Transverse colon (tissue), 4 donors: ENCODE measurements around the gene ANAPC7.

ENCODE experiments used
- CTCF ChIP-seq, 5 experiments: fragments of 200-600 bp in 3 of 5; fragments of 450-650 bp in 2 of 5; sonication (generic) in 3 of 5; IDR thresholded peaks; 1 replicate in 2 of 5; 2 replicates in 3 of 5; pipeline ENCODE4 v1.5.1; 2016 to 2017; ENCODE audit warnings: antibody characterized with exemption in 5 of 5, inconsistent platforms in 3 of 5, mild to moderate bottlenecking in 2 of 5, moderate library complexity in 1 of 5
- EP300 ChIP-seq: sonication (generic); formaldehyde crosslinking; IDR thresholded peaks from one replicate; pipeline ENCODE4 v1.6.1; 2017; ENCODE audit warnings: antibody characterized with exemption, low read depth
- POLR2A ChIP-seq: fragments of 450-650 bp; IDR thresholded peaks from one replicate; pipeline ENCODE4 v1.6.1; 2016; ENCODE audit warnings: antibody characterized with exemption, mild to moderate bottlenecking, moderate library complexity
- POLR2AphosphoS5 ChIP-seq, 3 donors: sonication (generic); formaldehyde crosslinking; IDR thresholded peaks; one replicate each; pipeline ENCODE4 v1.6.1; 2016; ENCODE audit warnings: antibody characterized with exemption in 3 of 3

- no peak for TF ChIP-seq CTCF (IDR thresholded peaks at IDR 0.05)
- no peak for TF ChIP-seq POLR2AphosphoS5 (IDR thresholded peaks at IDR 0.05)
- TF ChIP-seq EP300, result no peak
- TF ChIP-seq POLR2A, result no peak
These were observed 65.4 kb downstream of the ANAPC7 start for GRCh38 chr12:110337912-110338710.
